IMR-90 (cell line): ENCODE data around the gene E2F3. TPM values are rescaled to one million over a fixed set of nuclear protein-coding genes. Genes with fewer than 3 reads are reported as not detected.

ENCODE experiments used
- ATAC-seq: fragments of 200-7000 bp; cut with Tn5 transposase; 2 replicates; pipeline ENCODE4 v1.9.1; 2020; ENCODE audit warnings: low read depth, mild to moderate bottlenecking, moderate library complexity
- BruUV-seq: library from RNA; stranded (reverse); fragments of 400-500 nt; replicated peaks from 2 replicates; lab custom pipeline; 2021; lab: Mats Ljungman, UMichigan
- CTCF ChIA-PET: fragments of 300-600 bp; formaldehyde crosslinking; extraction: SDS; loops from one replicate; lab custom pipeline; 2021; ENCODE audit warnings: antibody characterized with exemption; lab: Yijun Ruan, JAX
- POLR2A ChIA-PET: fragments of 300-600 bp; sonication (Branson Sonifier 250); formaldehyde crosslinking; loops from one replicate; lab custom pipeline; 2022; ENCODE audit warnings: antibody characterized with exemption; ENCODE audit not compliant: unreplicated experiment; lab: Charles Lee
- DNase-seq: peaks from one replicate; pipeline ENCODE4 v3.0.0; 2013
- H2AFZ ChIP-seq: replicated peaks from 2 replicates; pipeline ENCODE3; 2013; ENCODE audit warnings: low read length, mild to moderate bottlenecking; ENCODE audit not compliant: poor library complexity
- H2AK5ac ChIP-seq: 2 replicates; pipeline ENCODE4 v1.6.1; 2013; ENCODE audit warnings: low read depth, low read length, inconsistent platforms
- H2AK9ac ChIP-seq: replicated peaks from 2 replicates; pipeline ENCODE3; 2013; ENCODE audit warnings: mild to moderate bottlenecking, low read depth, low read length, moderate library complexity; ENCODE audit not compliant: poor library complexity
- H2BK120ac ChIP-seq: 2 replicates; pipeline ENCODE4 v1.6.1; 2013; ENCODE audit warnings: low read depth, low read length, inconsistent platforms
- H2BK15ac ChIP-seq: 3 replicates; pipeline ENCODE4 v1.6.1; 2013; ENCODE audit warnings: low read depth, low read length, inconsistent platforms
- H2BK20ac ChIP-seq: 2 replicates; pipeline ENCODE4 v1.6.1; 2013; ENCODE audit warnings: low read depth, mild to moderate bottlenecking, inconsistent platforms, low read length, moderate library complexity
- H2BK5ac ChIP-seq: 2 replicates; pipeline ENCODE4 v1.6.1; 2013; ENCODE audit warnings: mild to moderate bottlenecking, low read depth, low read length, inconsistent platforms; ENCODE audit not compliant: poor library complexity, severe bottlenecking
- H3K14ac ChIP-seq: replicated peaks from 2 replicates; pipeline ENCODE4 v1.6.1; 2013; ENCODE audit warnings: low read depth, low read length, inconsistent platforms
- H3K18ac ChIP-seq: 2 replicates; pipeline ENCODE4 v1.6.1; 2013; ENCODE audit warnings: low read depth, low read length, control low read depth
- H3K23ac ChIP-seq: 2 replicates; pipeline ENCODE4 v1.6.1; 2013; ENCODE audit warnings: low read depth, low read length, inconsistent platforms
- H3K27ac ChIP-seq: 2 replicates; pipeline ENCODE4 v1.5.1; 2013; ENCODE audit warnings: mild to moderate bottlenecking, control low read depth, low read length; ENCODE audit not compliant: insufficient read depth
- H3K27me3 ChIP-seq: 2 replicates; pipeline ENCODE4 v1.6.1; 2013; ENCODE audit warnings: low read length; ENCODE audit not compliant: control insufficient read depth, insufficient read depth
- H3K36me3 ChIP-seq: 2 replicates; pipeline ENCODE4 v1.6.1; 2013; ENCODE audit warnings: low read length, mixed read lengths; ENCODE audit not compliant: control insufficient read depth, insufficient read depth
- H3K4ac ChIP-seq: 2 replicates; pipeline ENCODE4 v1.6.1; 2013; ENCODE audit warnings: low read depth, low read length, inconsistent platforms
- H3K4me1 ChIP-seq: 2 replicates; pipeline ENCODE4 v1.6.1; 2013; ENCODE audit warnings: low read length, mixed read lengths; ENCODE audit not compliant: control insufficient read depth, insufficient read depth
- H3K4me2 ChIP-seq: 2 replicates; pipeline ENCODE4 v1.6.1; 2013; ENCODE audit warnings: low read depth, mild to moderate bottlenecking, control low read depth, low read length, moderate library complexity
- H3K4me3 ChIP-seq: 2 replicates; pipeline ENCODE4 v1.5.1; 2013; ENCODE audit warnings: low read depth, mild to moderate bottlenecking, control low read depth, low read length, moderate library complexity; ENCODE audit not compliant: insufficient read depth
- H3K56ac ChIP-seq: 2 replicates; pipeline ENCODE4 v1.6.1; 2013; ENCODE audit warnings: low read length, inconsistent platforms; ENCODE audit not compliant: insufficient read depth; ENCODE audit errors: extremely low read depth
- H3K79me1 ChIP-seq, 2 experiments: 2 replicates each; pipeline ENCODE4 v1.6.1; 2013; ENCODE audit warnings: low read length in 2 of 2, inconsistent platforms in 1 of 2, low read depth in 1 of 2
- H3K9ac ChIP-seq: 2 replicates; pipeline ENCODE4 v1.6.1; 2013; ENCODE audit warnings: low read depth, low read length, control low read depth
- H3K9me1 ChIP-seq: 2 replicates; pipeline ENCODE4 v1.6.1; 2013; ENCODE audit warnings: low read length, inconsistent platforms; ENCODE audit not compliant: insufficient read depth
- H3K9me3 ChIP-seq: 2 replicates; pipeline ENCODE4 v1.6.1; 2013; ENCODE audit warnings: low read length; ENCODE audit not compliant: control insufficient read depth, insufficient read depth
- H4K20me1 ChIP-seq: 2 replicates; pipeline ENCODE4 v1.6.1; 2013; ENCODE audit warnings: low read length, inconsistent platforms; ENCODE audit not compliant: insufficient read depth
- H4K5ac ChIP-seq: 2 replicates; pipeline ENCODE4 v1.6.1; 2013; ENCODE audit warnings: mild to moderate bottlenecking, low read depth, low read length, control low read depth
- H4K8ac ChIP-seq, 2 experiments: 2 replicates each; pipeline ENCODE4 v1.6.1; 2013; ENCODE audit warnings: low read depth in 2 of 2, low read length in 2 of 2, control low read depth in 1 of 2, inconsistent platforms in 1 of 2
- H4K91ac ChIP-seq: 2 replicates; pipeline ENCODE4 v1.6.1; 2013; ENCODE audit warnings: low read depth, low read length, inconsistent platforms; ENCODE audit not compliant: insufficient read depth
- BHLHE40 ChIP-seq: fragments of 150-350 bp; IDR thresholded peaks from 2 replicates; pipeline ENCODE4 v1.6.1; 2016; ENCODE audit warnings: mild to moderate bottlenecking, low read depth, low read length
- CEBPB ChIP-seq: IDR thresholded peaks from 2 replicates; pipeline ENCODE4 v1.6.1; 2012; ENCODE audit warnings: low read depth, low read length, improper control_type of control experiment
- CTCF ChIP-seq: conservative IDR thresholded peaks from 2 replicates; pipeline ENCODE4 v1.5.1; 2012; ENCODE audit warnings: mild to moderate bottlenecking, low read depth, low read length, improper control_type of control experiment
- ELK1 ChIP-seq: fragments of 150-350 bp; IDR thresholded peaks from 2 replicates; pipeline ENCODE4 v1.6.1; 2016; ENCODE audit warnings: low read depth, mild to moderate bottlenecking, low read length, moderate library complexity, borderline replicate concordance
- MAFK ChIP-seq: IDR thresholded peaks from 2 replicates; pipeline ENCODE4 v1.6.1; 2012; ENCODE audit warnings: low read depth, low read length, improper control_type of control experiment
- MAZ ChIP-seq: IDR thresholded peaks from 2 replicates; pipeline ENCODE4 v1.6.1; 2012; ENCODE audit warnings: low read depth, mild to moderate bottlenecking, low read length, improper control_type of control experiment, moderate library complexity, borderline replicate concordance
- NFE2L2 ChIP-seq: fragments of 150-350 bp; IDR thresholded peaks from 2 replicates; pipeline ENCODE4 v1.6.1; 2016; ENCODE audit warnings: low read depth, mild to moderate bottlenecking, low read length
- RCOR1 ChIP-seq: IDR thresholded peaks from 2 replicates; pipeline ENCODE4 v1.6.1; 2012; ENCODE audit warnings: mild to moderate bottlenecking, low read length, improper control_type of control experiment; ENCODE audit not compliant: insufficient replicate concordance
- RFX5 ChIP-seq: IDR thresholded peaks from 2 replicates; pipeline ENCODE4 v1.8.0; 2012; ENCODE audit warnings: low read depth, mild to moderate bottlenecking, low read length, moderate library complexity
- WGBS, 2 experiments: methylation state at CpG; one replicate each; pipeline versions ENCODE4 v1.1.5 to v1.1.7; 2013; ENCODE audit warnings: missing lambda C conversion rate in 2 of 2; ENCODE audit not compliant: insufficient read length in 1 of 2; ENCODE audit errors: extremely low coverage in 2 of 2; 5-methylcytosine and 5-hydroxymethylcytosine counted together
- dilution Hi-C: fragments of 300-500 bp; cut with HindIII; formaldehyde crosslinking; loops from one replicate; pipeline ENCODE4 v1.14.3; 2018; ENCODE audit warnings: low sequenced_read_pairs; ENCODE audit not compliant: unreplicated experiment
- in situ Hi-C: fragments of 300-500 bp; cut with MboI; formaldehyde crosslinking; loops from 3 replicates; pipeline ENCODE4 v1.14.3; 2019; ENCODE audit warnings: low sequenced_read_pairs, inconsistent platforms, mixed read lengths
- intact Hi-C: fragments of 100-400 bp; cut with micrococcal nuclease; formaldehyde crosslinking; loops from 2 replicates; pipeline ENCODE4 v1.10.0; 2022
- polyA plus RNA-seq, 3 experiments: library from polyadenylated mRNA; depleted of rRNA; stranded (reverse); fragments of >200 nt; gene quantifications; 2 replicates each; pipeline ENCODE4 v1.2.3, GENCODE V29; 2012; ENCODE audit warnings: low replicate concordance in 1 of 3
- total RNA-seq: library from RNA; depleted of rRNA; stranded (reverse); fragments of >200 nt; gene quantifications from 2 replicates; pipeline ENCODE4 v1.2.3, GENCODE V29; 2012

The E2F3 gene
- total and polyA plus RNA-seq, 2 of the 4 experiments (the other 2 are of a cell fraction): 2.3 to 8.2 TPM

GRCh38 chr6:20464847-20465246 is 63.2 kb downstream of the E2F3 start:
- peaks cover 8% of the 10 kb centered on the region for H3K9me1 ChIP-seq
- H4K5ac ChIP-seq: no peak overlapping the region
- H3K27ac ChIP-seq: no peak overlapping the region
- no peak overlapping the region for H2BK20ac ChIP-seq
- ATAC-seq: no peak
- H3K36me3 ChIP-seq: peaks cover 4% of the 10 kb centered on the region
- no peaks in the 10 kb centered on the region for H3K27me3 ChIP-seq
- no peak overlapping the region for H3K56ac ChIP-seq
- ChIA-PET POLR2A (no interaction called here), CTCF (interaction anchor here (1.3 kb wide), 1 partner anchor 60 kb away, joined by 4 read pairs; no protein-coding TSS in a partner anchor)
- no peak overlapping the region for H2AFZ ChIP-seq
- H3K9ac ChIP-seq: no peak overlapping the region
- WGBS, 2 experiments: 100% methylated on average over 1 of the region's 4 CpGs; no CpG with 5 or more reads in 1 of the 2 experiments
- no peak for DNase-seq
- H3K18ac ChIP-seq: no peak overlapping the region
- BruUV-seq: no TSS peak
- H4K20me1 ChIP-seq: peaks cover 38% of the 10 kb centered on the region
- dilution Hi-C loops (no loop called here), intact Hi-C loops (no loop called here), in situ Hi-C loops (no loop called here)
- no peak overlapping the region for H3K4ac ChIP-seq
- no peaks in the 10 kb centered on the region for H3K9me3 ChIP-seq
- no peak overlapping the region for H3K4me3 ChIP-seq
- no peak overlapping the region for H4K91ac ChIP-seq
- no peak overlapping the region for H2AK9ac ChIP-seq
- H3K79me1 ChIP-seq: peaks cover 41 to 65% of the 10 kb centered on the region in 2 experiments
- no peak overlapping the region for H3K4me2 ChIP-seq
- H3K4me1 ChIP-seq: no peaks in the 10 kb centered on the region
- no peak overlapping the region for H3K23ac ChIP-seq
- H2BK120ac ChIP-seq: no peak overlapping the region
- TF ChIP-seq RCOR1 (no peak), CEBPB (no peak), CTCF (no peak), ELK1 (no peak), MAFK (no peak), RFX5 (no peak), BHLHE40 (no peak), NFE2L2 (no peak), MAZ (no peak)
- no peak overlapping the region for H3K14ac ChIP-seq
- no peak overlapping the region for H2AK5ac ChIP-seq
- H2BK15ac ChIP-seq: no peak overlapping the region
- H2BK5ac ChIP-seq: no peak overlapping the region
- H4K8ac ChIP-seq: no peak overlapping the region
